Measurements from ENCODE around the gene SCCPDH. TPM values are rescaled to one million over a fixed set of nuclear protein-coding genes. Genes with fewer than 3 reads are reported as not detected.

SCCPDH gene
- total and polyA plus RNA-seq, 5 experiments from 2014 or later = 11.3 to 36.8 (median 31.3) TPM

DNA sequence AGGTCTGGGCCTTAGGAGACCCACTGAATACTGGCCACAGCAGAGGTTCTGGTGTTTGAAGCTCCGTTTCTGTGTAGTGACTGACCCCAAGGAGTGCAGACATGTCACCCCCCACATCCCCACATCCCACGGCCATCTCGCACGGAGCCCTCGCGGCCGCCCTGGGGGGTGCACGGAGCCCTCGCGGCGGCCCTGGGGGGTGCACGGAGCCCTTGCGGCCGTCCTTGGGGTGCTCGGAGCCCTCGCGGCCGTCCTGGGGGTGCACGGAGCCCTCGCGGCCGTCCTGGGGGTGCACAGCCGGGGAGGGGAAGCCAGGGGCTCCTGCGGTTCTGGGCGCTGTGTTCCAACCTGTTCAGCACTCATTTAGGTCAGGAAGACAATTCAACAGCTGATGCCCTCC lies 68.4 kb downstream of the SCCPDH start:
- no peak overlapping the region for H3K27ac Mint-ChIP-seq
- H3K4me3 Mint-ChIP-seq = no peak overlapping the region
- H3K4me1 Mint-ChIP-seq = peaks cover 3 to 11% (median 6%) of the 10 kb centered on the region in 4 donors
- no peaks in the 10 kb centered on the region for H3K36me3 Mint-ChIP-seq
- ATAC-seq (no peak), DNase-seq (no peak)
- no peaks in the 10 kb centered on the region for H3K9me3 Mint-ChIP-seq
- POLR2A ChIA-PET = no interaction called here
- H3K27me3 Mint-ChIP-seq = peaks cover 0 to 38% (median 18%) of the 10 kb centered on the region in 5 donors

DNA sequence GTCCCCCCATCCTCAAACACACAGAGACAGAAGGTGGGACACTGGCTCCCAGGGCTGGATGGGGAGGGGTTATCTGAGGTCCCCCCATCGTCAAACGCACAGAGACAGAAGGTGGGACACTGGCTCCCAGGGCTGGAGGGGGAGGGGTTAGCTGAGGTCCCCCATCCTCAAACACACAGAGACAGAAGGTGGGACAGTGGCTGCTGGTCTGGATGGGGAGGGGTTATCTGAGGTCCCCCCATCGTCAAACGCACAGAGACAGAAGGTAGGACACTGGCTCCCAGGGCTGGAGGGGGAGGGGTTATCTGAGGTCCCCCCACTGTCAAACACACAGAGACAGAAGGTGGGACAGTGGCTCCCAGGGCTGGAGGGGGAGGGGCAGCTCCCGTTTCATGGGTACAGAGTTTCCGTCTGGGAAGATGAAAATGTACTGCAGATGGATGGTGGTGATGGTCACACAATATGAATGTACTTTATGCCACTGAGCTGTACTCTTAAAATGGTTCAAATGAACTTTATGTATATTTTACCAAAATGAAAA lies 69.2 kb downstream of the SCCPDH start:
- H3K36me3 Mint-ChIP-seq = no peaks in the 10 kb centered on the region
- no peak overlapping the region for H3K4me3 Mint-ChIP-seq
- DNase-seq (no peak), ATAC-seq (no peak)
- peaks cover 3 to 10% (median 6%) of the 10 kb centered on the region in 4 donors for H3K4me1 Mint-ChIP-seq
- POLR2A ChIA-PET = no interaction called here
- peaks cover 0 to 39% (median 18%) of the 10 kb centered on the region in 5 donors for H3K27me3 Mint-ChIP-seq
- H3K9me3 Mint-ChIP-seq = no peaks in the 10 kb centered on the region
- H3K27ac Mint-ChIP-seq = no peak overlapping the region

DNA sequence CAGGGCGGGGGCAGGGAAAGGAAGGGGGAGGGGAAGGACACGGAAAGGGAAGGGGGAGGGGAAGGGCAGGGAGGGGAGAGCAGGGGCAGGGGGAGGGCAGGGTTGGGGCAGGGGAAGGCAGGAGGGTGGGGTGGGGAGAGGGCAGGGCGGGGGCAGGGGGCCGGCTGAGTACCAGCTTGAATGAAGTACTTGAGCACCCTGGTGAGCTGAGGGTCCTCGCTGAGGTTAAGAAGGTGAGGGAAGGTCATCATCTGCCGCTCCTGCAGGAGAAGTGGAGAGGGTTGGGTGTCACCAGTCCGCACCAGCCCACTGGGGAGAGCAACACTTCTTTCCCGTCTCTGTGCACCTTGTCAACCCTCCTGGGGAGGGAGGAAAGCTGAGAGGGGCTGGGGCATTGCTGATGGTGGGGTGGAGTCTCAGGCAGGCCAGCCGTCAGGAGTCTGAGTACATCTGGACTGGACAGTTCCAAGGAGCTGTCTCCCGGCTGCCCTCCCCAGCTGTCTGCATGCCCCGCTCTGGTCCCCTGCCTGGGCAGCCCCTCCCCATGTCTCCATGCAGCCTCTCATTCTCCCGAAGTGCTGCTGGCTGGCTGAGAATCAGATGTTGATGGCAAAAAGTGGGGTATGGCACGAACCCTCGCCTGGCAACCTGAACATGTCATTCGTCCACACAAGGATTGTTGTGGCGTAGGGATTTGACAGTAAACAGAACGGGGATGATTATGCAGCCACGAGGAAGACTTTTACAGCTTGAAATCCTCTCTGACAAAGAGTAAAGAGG lies 70.0 kb downstream of the SCCPDH start:
- ATAC-seq (no peak), DNase-seq (peak in 1 of 10 donors; percentile 53)
- Mint-ChIP-seq H3K9me3 (no peaks in the 10 kb centered on the region), H3K4me1 (peaks cover 0 to 4% (median 4%) of the 10 kb centered on the region in 4 donors), H3K4me3 (no peak overlapping the region), H3K27me3 (peaks cover 0 to 33% (median 17%) of the 10 kb centered on the region in 5 donors), H3K36me3 (no peaks in the 10 kb centered on the region), H3K27ac (no peak overlapping the region)
- POLR2A ChIA-PET = no interaction called here

DNA sequence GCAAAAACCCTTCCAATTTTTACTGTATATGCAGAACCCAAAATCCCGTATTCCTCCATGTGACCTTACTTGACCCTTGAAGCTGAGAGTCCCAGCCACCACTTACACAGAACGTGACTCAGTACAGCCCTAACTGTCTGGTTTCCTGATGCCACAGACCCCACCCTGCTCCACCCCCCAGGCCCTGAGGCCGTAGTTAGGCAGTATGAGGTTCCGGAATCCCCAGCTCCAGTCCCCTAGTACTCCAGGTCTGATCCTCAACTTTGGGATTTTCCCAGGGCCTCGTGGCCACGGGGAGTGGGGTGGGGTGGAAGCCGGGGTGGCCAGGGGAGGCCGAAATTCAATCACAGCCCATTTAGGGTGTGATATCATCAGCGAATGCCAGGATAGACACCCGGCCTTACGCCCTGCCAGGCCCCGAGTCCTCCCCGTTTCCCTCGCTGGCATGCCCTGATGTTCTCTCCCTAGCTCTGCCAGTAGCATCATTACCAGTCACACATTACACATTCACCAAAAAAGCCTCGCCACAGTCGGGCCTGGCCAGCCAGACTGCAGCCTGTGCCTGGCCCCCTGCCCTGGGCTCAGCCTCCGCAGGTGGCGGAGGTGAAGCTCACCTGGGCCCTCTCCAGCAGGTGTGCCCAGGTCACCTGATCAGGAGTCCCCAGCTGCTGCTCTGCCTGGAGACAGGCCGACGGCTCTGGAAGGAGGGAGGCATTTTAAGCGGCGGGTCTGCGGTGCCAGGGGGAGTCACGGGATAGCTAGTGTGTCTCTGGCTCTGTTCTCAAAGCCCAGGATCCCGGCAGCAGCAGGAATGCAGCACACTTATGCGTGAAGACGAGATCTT lies 70.8 kb downstream of the SCCPDH start:
- peaks cover 2 to 25% (median 9%) of the 10 kb centered on the region in 5 donors for H3K27me3 Mint-ChIP-seq
- DNase-seq (peak in 1 of 10 donors; percentile 52), ATAC-seq (no peak)
- no peak overlapping the region for H3K4me3 Mint-ChIP-seq
- H3K4me1 Mint-ChIP-seq = peaks cover 0 to 2% (median 0%) of the 10 kb centered on the region in 4 donors
- no peak overlapping the region for H3K27ac Mint-ChIP-seq
- H3K36me3 Mint-ChIP-seq = no peaks in the 10 kb centered on the region
- POLR2A ChIA-PET = no interaction called here
- no peaks in the 10 kb centered on the region for H3K9me3 Mint-ChIP-seq

DNA sequence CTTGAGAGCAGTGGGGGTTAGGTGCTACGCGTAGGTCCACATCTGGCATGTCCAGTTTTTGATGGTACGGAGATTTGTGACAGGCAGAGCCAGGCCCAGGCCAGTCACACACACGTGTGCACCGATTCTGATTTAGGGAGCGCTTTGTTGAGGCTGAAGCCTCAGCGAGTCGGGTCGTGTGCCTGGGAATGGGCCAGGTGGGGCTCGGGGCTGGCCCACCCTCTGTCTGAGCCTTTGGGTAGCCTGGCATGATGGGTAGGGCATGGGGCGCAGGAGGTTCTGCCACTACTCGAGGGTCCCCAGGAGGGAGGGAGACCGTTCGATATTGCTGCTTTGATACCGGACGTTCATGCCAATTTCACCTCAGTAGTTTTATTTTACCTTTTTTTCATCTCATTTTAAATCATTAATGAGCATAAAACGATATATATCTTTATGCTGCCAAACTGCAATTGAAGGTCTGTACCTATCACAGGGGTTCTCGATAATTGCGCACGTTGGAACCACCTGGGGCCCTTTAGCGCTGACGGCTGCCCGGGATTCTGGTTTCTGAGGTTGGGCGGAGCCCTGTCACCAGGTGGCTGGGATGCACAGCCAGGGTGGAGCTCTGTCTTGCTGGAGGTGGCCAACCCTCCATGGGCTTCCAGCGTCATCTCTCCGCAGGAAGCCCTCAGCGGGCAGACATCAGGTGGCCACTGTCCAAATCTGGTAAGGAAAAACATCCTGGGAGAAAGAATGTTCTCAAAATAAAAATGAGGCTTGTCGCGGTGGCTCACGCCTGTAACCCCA lies 71.9 kb downstream of the SCCPDH start:
- Mint-ChIP-seq H3K4me1 (peaks cover 0 to 2% (median 0%) of the 10 kb centered on the region in 4 donors), H3K27me3 (peaks cover 0 to 14% (median 2%) of the 10 kb centered on the region in 5 donors), H3K4me3 (no peak overlapping the region), H3K36me3 (no peaks in the 10 kb centered on the region), H3K9me3 (no peaks in the 10 kb centered on the region), H3K27ac (no peak overlapping the region)
- POLR2A ChIA-PET = no interaction called here
- ATAC-seq (no peak), DNase-seq (no peak)

DNA sequence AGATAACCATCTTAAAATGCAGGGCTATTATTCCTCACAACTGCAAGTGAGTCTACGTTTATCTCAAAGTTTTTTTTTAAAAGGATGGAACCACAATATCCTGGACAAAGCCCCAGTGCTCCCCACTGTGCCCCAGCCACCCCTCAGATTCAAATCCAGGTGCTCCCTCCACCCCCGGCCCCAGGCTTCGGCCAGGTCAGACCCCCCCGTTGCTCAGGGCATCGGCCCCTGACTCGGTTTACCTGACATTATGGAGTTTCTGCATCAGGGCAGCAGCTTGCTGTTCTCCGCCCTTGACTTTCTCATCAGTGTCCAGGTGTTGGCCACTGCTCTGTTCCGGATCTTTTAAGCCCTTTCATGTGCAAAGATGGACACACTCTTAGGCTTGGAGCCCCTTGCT lies 72.9 kb downstream of the SCCPDH start:
- no peaks in the 10 kb centered on the region for H3K36me3 Mint-ChIP-seq

DNA sequence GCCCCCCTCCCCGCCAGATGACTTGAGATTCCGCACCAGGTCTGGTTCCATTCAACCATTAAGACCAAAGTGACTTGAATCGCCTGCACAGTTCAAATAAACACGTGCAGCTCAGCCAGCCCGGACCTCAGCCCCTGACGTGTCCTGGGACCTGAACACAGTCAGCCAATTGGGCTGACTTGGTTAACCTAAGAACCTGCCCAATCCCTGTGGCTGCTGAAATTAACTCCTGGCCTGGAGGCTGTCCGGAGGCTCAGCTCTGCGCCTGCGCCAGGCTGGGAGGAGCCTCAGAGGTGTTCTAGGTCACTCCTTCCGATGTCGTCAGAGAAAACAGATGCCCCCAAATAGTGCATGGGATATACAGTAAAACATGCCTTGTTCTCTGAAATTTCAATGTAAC lies 73.4 kb downstream of the SCCPDH start:
- no peak overlapping the region for H3K27ac Mint-ChIP-seq
- no peaks in the 10 kb centered on the region for H3K36me3 Mint-ChIP-seq
- no peak overlapping the region for H3K4me3 Mint-ChIP-seq
- H3K27me3 Mint-ChIP-seq = peaks cover 0 to 10% (median 2%) of the 10 kb centered on the region in 5 donors
- POLR2A ChIA-PET = no interaction called here
- no peak for ATAC-seq
- no peak for DNase-seq
- peaks cover 0 to 2% (median 0%) of the 10 kb centered on the region in 4 donors for H3K4me1 Mint-ChIP-seq
- peaks cover 0 to 3% (median 0%) of the 10 kb centered on the region in 9 donors for H3K9me3 Mint-ChIP-seq

More for the DNA sequence above, 72.9 kb downstream of the SCCPDH start:
- H3K9me3 Mint-ChIP-seq = no peaks in the 10 kb centered on the region
- ATAC-seq (no peak), DNase-seq (no peak)
- H3K27ac Mint-ChIP-seq = no peak overlapping the region
- POLR2A ChIA-PET = no interaction called here
- no peak overlapping the region for H3K4me3 Mint-ChIP-seq
- H3K4me1 Mint-ChIP-seq = peaks cover 0 to 2% (median 0%) of the 10 kb centered on the region in 4 donors
- peaks cover 0 to 10% (median 2%) of the 10 kb centered on the region in 5 donors for H3K27me3 Mint-ChIP-seq

DNA sequence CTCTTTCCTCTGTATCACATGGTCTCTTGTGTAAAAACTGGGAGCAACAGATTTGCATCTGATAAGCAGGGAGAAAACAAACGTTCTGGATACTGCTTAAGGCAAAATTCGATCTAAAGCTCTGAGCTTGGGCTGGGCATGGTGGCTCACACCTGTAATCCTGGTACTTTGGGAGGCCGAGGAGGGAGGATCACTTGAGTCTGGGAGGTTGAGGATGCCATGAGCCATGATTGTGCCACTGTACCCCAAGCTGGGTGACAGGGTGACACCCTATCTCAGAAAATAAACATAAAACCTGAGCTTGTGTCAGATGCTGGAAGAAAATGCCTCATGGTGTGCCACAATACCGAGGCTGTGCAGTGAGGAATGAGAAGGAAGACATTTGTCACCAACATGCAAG lies 73.9 kb downstream of the SCCPDH start:
- Mint-ChIP-seq H3K4me3 (no peak overlapping the region), H3K27ac (no peak overlapping the region), H3K4me1 (peaks cover 0 to under 1% (median 0%) of the 10 kb centered on the region in 4 donors), H3K36me3 (no peaks in the 10 kb centered on the region), H3K27me3 (peaks cover 0 to 10% (median 2%) of the 10 kb centered on the region in 5 donors), H3K9me3 (peaks cover 0 to 4% (median 0%) of the 10 kb centered on the region in 9 donors)
- DNase-seq (no peak), ATAC-seq (no peak)
- POLR2A ChIA-PET = no interaction called here

DNA sequence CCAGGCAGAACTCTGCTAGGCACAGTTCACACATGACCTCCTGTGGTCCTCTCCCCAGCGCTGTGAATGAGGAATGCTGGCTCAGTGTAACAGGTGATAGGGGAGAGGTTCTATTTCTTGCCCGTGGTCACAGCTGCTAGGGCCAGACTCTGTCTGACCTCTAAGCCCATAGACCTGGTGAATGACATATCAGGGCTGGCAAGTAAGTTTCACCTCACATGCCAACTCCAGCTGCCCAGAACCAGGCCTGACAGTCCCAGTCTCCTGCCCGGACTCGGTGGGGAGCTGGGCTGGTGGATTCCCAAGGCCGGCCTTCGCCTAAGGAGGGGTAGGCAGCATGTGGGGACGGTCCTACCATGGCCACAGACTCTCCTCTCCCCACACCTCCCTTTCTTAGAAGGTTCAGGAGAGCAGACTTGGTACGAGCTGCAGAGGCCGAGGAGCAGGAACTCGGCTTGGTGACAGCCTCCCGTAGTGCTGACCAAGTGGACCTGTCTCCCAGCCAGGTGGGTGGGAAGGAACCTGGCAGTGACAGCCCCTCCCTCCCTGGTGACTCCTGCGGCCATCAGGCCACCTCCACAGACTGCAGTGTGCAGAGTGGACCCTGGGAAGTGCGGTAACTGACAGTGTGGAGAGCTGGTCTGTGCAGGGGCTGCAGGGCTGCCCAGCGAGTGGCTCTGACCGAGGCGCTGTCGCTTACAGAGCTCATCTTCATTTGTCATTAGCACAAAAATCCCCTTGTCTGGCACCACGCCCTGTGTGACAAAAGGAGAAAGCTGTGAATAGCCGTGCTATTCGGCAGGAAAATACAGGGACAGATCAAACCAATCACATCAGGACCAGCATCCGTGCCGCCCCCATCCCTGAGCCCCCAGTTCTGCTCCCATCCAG lies 74.6 kb downstream of the SCCPDH start:
- POLR2A ChIA-PET = no interaction called here
- H3K4me3 Mint-ChIP-seq = no peak overlapping the region

DNA sequence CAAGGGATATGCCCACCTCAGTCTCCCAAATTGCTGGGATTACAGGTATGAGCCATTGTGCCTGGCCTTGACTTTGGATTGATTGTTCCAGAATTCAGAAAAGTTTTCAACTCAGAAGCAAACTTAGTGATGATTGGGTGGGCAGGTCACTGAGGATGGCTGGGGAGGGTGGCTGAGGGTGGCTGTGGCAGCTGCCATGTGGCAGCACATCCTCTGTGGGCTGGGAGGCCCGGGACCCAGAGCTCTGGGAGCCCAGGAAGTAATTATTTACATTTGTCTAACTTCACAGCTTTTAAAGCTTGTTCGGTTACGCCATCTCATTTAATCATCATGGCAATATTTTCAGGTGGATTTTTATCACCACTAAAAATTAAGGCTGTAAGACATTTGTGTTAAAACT lies 76.1 kb downstream of the SCCPDH start:
- POLR2A ChIA-PET = no interaction called here
- DNase-seq (no peak), ATAC-seq (no peak)
- Mint-ChIP-seq H3K4me3 (no peak overlapping the region), H3K27ac (no peak overlapping the region), H3K4me1 (no peaks in the 10 kb centered on the region), H3K27me3 (peaks cover 0 to 10% (median 2%) of the 10 kb centered on the region in 5 donors), H3K9me3 (peaks cover 0 to 5% (median 0%) of the 10 kb centered on the region in 9 donors), H3K36me3 (no peaks in the 10 kb centered on the region)

More for the DNA sequence above, 74.6 kb downstream of the SCCPDH start:
- H3K4me1 Mint-ChIP-seq = no peaks in the 10 kb centered on the region
- no peak for DNase-seq
- H3K27me3 Mint-ChIP-seq = peaks cover 0 to 10% (median 2%) of the 10 kb centered on the region in 5 donors
- H3K36me3 Mint-ChIP-seq = no peaks in the 10 kb centered on the region
- H3K27ac Mint-ChIP-seq = no peak overlapping the region
- ATAC-seq = no peak
- peaks cover 0 to 5% (median 0%) of the 10 kb centered on the region in 9 donors for H3K9me3 Mint-ChIP-seq

DNA sequence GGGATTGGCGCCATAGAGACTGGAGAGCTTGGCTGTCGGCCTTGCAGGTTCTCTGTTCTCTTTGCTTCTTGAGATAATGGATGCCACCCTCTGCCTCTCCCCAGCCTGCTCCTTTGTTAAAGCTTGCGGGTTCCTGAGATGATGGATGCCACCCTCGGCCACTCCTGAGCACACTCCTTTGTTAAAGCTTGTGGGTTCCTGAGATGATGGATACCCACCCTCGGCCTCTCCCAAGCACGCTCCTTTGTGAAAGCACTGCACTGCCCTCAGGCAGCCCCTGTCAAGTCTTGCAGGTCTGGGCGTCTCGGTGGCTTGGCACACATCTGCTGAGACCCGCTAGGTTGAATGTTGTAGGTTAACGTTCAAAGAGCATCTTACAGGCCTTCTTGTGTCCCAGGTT lies 76.5 kb downstream of the SCCPDH start:
- POLR2A ChIA-PET = no interaction called here
- peaks cover 0 to 5% (median 0%) of the 10 kb centered on the region in 9 donors for H3K9me3 Mint-ChIP-seq
- H3K4me3 Mint-ChIP-seq = no peak overlapping the region
- ATAC-seq = no peak
- no peak for DNase-seq
- no peaks in the 10 kb centered on the region for H3K36me3 Mint-ChIP-seq
- H3K4me1 Mint-ChIP-seq = no peaks in the 10 kb centered on the region
- H3K27ac Mint-ChIP-seq = no peak overlapping the region
- peaks cover 0 to 10% (median 2%) of the 10 kb centered on the region in 5 donors for H3K27me3 Mint-ChIP-seq

Measured in naive thymus-derived CD8-positive, alpha-beta T cell (primary cell).